Activated CD4-positive, alpha-beta T cell treated with anti-CD3 and anti-CD28 coated beads for 48 hours (primary cell): ENCODE data around the gene PAPPA2.
"Not testable (repeated sequence)": the region's sequence is repeated elsewhere in the genome, so short reads cannot be mapped to it uniquely, and the experiment has no call there.

Source experiments
- DNase-seq: peaks from one replicate; pipeline ENCODE4 v3.0.0-alpha.2; 2020

Gene PAPPA2

DNA sequence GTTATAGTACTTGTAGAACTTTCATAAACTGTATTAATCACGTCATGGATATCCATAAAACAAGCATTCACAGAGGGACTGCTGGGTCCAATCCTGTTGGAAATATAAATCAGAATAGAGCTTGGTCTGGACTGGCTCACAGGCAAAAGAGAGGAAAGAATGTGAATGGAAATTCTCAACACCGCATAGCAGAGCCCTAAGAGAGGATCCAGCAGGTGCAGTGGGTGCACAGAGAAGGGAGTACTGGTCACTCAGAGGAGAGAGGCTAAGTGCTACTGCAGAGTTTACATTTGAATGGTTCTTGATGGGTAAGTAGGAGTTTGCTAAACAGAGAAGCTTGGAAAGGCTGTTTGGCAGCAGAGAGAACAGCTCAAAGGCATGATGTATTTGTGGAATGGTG is 231.7 kb downstream of the PAPPA2 start:
- no peak for DNase-seq

DNA sequence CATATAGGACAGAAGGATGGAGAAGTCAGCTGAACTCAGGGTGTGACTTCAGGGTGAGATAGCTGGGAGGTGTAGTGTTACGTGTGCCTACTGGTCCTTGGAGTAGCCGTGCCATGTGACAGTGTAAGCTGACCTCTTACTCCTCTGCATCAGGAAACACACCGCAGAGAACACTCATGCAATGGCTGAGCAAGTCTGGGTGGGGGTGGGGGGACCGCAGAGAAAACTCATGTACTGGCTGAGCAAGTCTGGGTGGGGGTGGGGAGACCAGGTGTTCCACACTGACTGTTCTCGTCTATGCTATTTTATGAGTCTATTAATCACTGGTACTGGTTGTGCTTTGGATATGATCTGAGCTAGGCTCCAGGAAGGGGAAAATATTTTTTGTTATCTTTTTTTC is 233.1 kb downstream of the PAPPA2 start:
- DNase-seq: no peak

DNA sequence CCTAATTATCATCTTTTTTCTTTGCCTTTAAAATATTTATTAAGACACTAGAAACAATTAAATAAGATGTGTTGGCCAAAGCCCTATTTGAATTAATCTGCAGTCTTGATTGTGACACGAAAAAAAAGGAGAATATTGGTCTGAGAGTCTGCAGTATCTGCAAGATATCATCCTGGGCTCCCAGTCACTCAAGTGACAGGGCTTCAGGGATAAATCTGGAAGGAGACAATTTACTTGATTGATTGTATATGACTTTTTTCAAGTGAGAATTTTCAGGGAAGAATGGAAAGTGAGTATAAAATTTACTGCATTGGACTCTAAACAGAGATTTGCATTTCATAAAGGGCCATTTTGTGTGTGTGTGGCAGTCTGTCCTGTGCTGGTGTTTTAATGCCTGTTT is 233.7 kb downstream of the PAPPA2 start:
- no peak for DNase-seq

DNA sequence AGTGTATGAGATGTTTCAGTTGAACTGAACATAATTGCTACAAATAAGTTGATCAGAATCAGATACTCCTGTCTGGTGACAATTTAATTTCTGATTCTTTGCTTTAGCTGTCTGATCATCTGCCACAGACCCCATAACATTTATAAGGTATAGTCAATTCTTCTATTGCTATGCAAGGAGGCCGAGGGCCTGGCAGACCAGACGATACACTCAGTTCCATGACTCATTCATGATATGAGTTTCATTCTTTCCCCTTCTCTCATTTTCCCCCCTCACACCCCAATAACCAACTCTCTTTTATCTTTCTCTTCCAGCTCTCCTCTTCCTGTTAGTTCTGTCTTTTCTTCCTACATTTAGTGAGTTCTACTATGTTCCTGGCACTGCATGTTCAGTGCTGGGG is 236.8 kb downstream of the PAPPA2 start:
- DNase-seq: no peak

DNA sequence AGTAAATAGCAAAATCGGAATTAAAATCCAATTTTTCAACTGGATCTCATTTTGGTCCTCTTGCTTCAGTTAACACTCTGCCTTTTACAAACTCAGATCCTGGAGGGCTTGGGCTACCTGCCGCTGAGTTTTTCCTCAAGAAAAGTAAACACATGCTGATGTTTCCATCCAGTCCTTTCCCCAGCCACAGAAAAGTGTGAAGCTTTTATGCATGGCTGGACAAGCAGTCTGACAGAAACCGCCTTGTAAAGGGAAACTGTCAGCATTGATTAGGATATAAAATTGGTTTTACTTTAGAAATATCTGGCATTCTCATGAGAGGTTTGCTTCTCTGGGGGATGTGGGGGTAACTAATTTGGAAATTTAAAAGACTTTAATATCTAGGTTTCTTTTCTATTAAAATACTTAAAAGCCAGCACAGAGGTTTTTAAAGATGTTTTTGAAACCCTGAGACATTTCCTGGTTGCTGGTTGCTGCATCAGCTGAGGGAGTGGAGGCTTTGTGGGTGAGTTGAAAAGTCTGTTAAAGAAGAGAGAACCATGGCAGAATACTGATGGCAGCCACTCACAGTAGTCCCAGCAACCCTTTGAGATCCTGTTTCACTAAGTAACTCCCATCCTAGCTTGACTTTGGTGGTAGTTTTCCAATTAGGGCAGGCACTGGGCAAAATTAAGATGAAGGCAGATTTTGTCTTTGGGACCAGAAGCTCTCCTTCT is 238.3 kb downstream of the PAPPA2 start:
- DNase-seq: no peak

DNA sequence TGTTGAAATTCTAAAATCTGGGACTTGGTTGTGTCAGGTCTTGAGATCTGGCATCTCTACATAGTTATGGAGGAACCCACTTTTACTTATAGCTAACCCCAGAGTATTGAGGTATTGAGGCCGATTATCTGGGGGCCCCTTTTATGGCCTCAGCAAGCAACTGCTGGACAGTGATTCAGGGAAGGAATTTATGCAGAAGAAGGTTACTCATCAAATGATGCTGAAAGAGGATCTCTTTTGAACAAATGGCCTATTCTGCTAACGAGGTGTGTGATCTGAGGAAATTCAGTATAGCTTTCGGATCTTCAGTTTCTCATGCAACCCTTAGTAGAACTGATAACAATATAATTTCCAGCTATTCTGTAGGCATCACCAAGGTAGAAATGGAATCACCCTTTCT is 239.9 kb downstream of the PAPPA2 start:
- DNase-seq: no peak

DNA sequence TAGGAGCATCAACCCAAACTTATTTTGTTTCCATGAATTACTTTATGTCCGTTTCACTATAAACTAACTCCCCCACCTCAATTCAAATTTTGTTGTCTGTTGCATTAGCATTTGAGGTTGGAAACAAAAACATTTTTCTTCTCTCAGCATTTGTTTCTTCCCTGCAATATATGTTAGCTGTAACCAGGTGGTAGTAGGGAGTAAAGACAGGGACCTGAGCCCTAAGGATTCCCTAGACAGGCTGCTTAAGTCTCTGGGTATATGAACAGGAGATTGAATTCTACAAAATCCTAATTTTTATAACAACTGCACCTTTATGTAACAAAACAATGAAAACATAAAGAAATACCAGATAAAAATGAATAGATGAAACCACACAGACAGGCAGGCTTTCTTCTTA is 242.6 kb downstream of the PAPPA2 start:
- no peak for DNase-seq

DNA sequence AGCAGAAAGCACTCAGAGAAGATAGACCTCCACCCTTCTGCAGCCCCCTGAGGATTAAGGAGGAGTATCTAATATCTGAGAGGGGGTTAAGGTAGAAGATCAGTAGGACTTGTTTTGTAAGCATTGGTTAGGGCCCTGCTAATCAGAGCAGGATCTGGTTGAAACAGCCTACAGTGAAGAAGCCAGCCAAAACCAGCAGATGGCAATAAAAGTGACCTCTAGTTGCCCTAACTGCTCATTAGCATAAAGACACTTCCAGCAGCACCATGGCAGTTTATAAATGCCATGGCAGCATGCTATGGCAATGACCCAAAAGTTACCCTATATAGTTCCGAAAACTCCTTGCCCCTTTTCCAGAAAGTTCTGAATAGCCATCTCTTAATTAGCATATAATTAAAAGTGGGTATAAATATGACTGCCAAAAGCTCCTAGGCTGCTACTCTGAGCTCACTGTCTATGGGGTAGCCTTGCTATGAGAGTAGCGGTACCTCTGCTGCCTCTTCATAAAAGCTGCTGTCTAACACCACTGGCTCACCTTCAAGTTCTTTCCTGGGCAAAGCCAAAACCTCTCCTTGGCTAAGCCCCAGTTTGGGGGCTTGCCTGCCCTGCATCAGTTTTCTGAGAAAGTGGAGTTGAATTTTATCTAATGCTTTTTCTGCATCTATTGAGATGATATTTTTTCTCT is 254.2 kb downstream of the PAPPA2 start:
- DNase-seq: no peak

DNA sequence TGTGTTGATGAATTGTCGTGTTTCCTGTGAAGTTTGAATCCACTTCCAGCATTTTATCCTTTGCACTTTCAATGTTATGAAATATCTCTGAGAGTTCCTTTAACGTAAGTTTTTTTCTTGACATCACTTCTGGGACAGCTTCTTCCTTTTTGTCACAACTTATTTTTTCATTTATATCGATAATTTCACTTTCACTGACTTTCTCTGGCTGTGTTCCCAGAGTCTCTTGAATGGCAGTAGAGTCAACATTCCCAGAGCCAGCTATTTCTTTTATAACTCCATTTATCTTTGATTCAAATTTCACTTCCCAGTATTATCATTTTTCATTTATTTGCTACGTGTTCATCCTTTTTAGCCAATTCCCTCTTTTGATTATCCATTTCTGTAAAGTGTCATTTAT is 256.5 kb downstream of the PAPPA2 start:
- DNase-seq: no peak

DNA sequence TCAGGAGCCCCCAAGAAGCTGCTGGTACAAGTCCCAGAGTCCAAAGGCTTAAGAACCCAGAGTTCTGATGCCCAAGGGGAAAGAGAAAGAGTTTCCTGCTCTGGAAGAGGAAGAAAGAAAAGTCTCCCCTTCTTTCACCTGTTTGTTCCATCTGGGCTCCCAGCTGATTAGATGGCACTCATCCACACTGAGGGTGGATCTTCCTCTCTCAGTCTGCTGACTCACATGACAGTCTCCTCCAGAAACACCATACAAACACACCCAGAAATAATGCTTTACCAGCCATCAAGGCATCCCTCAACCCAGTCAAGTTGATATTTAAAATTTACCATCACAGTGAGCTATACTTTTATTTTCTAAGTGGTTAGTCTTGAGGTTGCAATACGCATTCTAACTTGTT is 257.9 kb downstream of the PAPPA2 start:
- no peak for DNase-seq

DNA sequence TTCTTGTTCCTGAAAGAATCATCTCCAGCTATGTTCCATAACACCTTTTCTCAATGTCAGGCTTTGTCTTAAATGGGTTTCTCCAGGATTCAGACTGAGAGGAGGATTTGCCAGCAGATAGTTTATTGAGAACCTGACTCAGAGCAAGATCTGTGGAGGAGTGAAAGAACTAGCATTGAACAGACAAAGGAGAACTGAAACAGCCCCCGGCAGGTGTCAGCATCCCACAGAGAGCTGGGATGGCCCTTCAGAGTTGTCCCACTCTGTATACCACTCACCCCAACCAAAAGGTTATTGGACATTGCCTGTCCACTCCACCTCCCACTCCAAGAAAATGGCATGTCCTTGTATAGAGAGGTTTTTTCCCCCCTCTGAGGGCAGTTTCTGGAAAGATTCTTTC is 270.7 kb downstream of the PAPPA2 start:
- DNase-seq: no peak

DNA sequence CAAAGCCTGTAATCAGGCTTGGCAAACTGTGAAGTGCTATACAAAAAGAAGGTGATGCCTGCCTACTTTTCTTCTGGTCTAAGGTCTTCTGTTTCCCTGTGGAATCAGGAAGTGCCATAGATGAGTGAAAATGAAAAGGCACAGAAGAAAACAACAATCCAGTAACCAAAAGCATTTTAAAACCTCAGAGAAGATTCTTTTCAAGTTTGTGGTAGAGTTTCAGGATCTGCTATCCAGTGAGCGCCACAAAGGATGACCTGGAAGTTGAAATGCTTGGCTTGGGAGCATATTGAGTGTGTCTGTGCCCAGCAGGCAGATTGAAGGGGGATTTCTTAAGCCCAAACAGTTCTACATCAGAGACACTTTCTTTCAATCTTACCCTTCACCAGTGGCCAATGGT is 272.2 kb downstream of the PAPPA2 start:
- DNase-seq: no peak

DNA sequence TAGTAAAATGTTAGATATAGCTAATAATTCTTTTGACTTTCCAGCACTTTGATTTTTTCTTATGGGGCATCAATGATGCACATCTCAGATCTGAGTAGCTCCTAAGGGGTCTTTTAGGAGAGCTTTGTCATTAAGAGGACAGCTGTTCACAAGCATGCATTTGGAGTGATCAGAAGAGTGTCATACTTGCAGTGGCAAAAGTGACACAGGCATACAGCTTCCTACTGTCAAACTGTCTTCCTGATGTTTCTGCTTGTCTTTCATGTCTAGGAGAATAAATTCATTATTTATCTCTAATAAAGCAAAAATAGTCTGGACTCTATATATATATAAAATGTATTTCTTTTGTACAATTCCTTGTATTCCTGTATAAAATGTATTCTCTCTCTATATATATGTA is 273.0 kb downstream of the PAPPA2 start:
- no peak for DNase-seq

DNA sequence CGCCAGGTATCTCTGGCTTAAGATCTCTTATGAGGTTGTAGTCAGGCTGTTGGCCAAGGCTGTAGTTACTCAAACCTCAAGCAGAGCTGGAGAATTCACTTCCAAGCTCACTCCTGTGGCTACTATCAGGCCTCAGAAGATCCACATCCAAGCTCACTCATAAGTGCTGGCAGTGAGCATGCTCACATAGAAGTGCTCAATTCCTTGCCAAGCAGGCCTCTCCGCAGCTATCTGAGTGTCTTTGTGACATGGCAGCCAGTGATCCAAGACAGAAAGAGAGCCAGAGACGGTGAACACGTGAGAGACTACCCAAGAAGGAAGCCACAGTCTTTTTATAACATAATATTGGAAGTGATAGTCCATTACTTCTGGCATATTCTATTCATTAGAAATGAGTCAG is 278.2 kb downstream of the PAPPA2 start:
- no peak for DNase-seq

DNA sequence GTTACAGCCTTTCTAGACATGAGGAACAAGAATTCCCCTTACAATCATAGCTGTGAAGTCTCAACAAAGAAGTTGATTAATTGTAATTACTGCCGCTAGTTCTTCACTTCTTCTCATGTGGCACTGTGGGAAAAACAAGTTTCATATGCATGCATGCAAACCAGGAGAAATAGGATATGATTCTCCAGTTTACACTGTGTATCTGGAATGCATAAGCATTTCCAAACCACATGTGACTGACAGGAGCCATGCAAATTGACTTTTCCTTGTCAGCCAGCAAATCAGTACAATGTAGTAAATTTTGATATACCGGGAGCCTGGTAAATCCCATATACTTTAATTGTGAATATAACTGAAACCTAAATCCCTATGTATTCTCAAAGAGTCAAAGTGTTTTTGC is 279.3 kb downstream of the PAPPA2 start:
- DNase-seq: no peak

DNA sequence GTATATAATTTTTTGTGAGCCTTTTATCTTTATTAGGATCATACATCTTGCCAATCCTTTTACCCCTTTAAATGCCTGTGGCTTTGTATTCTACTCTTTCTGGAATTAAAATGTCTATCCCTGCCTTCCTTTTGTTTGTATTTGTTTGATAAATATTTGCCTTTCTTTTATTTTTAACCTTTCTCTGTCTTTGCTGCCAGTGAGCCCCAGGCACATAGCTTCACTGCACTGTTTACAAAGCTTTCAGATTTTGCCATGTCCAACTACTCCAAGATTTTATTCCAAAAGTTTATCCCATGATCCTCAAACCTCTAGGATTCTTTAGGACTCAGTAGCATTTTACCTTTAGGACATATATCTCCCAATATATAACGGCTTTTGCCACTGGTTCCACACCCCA is 281.2 kb downstream of the PAPPA2 start:
- DNase-seq: no peak

DNA sequence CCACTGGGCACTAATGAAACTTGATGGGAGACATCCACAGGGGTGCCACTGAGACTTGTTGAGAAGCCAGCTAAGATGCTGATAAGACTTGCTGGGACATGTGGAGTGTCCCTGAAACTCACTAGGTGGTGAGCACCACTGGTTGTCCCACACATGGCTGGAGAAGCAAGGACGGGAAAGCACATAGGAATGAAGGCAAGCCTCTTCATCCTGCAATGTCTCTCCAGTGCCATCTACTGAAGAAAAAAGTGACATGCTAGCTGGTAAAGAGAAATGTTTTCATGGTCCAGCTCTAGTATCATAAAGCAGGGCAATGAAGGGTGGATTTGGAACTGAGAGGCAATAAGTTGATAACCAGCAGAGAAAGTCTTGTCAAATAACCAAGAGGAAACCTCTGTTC is 283.0 kb downstream of the PAPPA2 start:
- DNase-seq: no peak

DNA sequence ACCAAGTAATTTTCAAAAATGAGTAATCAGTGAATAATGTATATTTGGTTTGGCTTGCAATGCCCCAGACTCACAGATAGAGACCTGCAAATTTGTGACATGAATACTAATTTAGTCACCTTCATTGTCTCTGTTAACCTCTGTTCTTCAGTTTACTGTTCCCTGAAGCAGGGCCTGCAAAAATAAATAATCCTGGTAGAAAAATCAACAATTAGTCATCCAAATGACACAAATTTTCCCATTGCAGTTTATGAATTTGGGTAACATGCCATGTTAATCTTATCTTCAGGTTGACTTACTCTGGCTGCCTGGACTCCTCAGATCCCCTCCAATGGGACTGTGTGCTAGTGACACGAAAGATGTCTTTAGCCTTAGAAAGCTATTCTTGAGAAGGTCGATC is 289.5 kb downstream of the PAPPA2 start:
- DNase-seq: no peak

DNA sequence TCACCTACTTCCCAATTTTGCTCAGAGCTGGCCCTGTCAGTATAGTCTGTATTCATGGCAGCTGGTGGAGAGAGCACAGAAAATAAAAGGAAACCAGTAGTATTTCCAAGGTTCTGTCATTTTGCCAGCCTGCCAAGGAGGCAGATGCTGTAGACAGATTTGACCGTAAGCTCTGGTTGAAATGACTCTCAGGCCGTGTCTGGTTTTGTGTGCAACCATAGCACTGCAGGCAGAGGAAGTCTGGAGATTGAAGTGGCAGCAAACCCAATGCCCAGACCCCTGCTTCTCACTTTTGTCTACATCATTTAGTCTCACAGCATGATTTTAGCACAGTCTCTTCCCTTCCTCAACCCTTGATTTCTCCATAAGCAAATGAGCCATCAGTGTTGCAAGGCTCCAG is 291.7 kb downstream of the PAPPA2 start:
- DNase-seq: no peak

DNA sequence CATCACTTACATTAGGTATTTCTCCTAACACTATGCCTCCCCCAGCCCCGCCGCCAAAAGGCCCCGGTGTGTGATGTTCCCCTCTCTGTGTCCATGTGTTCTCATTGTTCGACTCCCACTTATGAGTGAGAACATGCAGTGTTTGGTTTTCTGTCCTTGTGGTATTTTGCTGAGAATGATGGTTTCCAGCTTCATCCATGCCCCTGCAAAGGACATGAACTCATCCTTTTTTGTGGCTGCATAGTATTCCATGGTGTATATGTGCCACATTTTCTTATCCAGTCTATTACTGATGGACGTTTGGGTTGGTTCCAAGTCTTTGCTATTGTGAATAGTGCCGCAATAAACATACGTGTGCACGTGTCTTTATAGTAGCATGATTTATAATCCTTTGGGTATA is 293.8 kb downstream of the PAPPA2 start:
- not testable (repeated sequence) for DNase-seq

DNA sequence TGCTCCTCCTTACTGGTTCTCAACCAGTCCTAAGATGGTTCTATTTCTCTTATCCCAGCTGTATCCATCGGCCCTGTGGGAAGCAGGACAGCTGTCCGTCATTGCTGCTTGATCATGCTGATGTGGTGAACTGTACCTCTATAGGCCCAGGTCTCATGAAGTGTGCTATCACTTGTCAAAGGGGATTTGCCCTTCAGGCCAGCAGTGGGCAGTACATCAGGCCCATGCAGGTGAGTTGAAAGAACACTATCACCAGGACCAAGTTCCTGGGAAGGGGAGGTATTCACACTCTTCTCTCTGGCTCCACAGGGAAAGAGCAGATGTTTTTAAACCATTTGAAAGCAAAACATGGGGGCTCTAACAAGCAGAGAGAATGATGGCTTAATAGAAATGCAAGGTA is 302.6 kb downstream of the PAPPA2 start:
- no peak for DNase-seq

DNA sequence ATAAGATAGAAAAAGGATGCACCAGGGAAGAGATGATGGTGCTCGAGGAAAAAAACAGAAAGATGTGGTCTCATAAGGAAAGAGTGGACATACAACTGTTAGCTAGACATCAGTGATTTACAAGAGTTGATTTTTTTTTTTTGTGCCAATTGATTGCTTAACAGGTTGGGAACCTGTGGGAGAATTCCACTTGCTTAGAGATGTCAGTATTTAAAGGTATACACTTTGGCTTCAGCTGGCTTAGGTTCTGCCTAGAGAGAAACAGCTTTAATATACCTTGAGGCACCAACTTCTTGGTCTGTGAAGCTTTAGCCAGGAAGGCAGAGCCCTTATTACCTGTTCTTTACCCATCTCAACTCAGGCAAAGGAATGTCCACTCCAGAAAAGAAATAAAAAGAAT is 303.8 kb downstream of the PAPPA2 start:
- no peak for DNase-seq

DNA sequence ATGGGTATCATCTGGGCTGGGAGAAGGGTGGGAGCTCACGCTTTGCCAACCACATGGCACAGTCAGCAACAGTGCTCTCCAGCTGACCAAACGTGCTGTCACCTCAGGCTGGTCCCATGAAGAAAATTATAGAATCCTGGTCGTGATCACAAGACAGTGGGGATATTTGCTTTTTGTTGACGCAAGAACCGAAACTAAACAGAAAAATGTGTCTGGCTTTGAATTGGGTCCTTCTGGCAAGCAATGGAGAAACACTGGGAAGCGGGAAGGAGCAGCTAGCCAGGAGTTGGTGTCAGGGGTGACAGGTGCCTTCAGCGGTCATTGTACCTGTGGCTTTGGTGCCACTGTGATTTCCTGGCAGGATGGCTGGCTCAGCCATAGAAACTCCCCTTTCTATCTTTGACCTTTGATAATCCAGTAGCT is 304.8 kb downstream of the PAPPA2 start:
- no peak for DNase-seq

DNA sequence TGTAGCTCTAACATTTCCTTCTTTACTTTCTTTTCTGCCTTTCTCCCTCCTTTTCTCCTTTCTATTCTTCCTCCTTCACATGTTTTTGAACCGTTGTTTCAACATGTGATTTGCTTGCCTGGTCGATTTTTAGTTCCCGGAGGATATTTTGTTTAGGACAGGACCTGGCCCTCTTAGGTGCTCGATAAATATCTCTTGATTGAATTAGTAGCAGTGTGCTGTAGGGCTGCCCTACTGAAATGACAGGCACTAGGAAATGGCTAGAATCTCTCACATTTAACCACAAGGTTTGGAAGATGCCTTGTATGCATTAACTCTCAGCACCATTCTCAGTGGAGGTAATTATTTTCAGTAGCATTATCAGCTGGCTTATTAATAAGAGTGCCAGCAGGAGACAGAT is 305.6 kb downstream of the PAPPA2 start:
- DNase-seq: no peak

DNA sequence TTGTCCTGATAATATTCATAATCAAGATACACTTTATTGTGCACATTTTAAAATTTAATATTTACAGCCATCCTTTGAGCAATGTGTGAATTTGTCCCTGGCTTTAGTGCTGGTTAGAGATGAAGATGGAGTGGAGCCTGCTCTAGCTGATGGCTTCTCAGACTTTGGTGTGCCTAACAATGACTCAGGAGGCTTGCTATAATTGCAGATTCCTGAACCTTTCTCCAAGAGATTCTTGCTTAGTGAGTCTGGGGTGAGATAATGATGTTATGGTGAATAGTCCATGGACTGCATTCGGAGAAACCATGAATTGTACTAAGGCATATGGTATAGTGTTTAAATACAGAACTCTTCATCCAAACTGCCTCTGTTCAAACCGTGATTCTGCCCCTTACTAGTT is 307.1 kb downstream of the PAPPA2 start:
- no peak for DNase-seq
